Measurements from ENCODE around the gene BOK.

The BOK gene

GRCh38 chr2:241606186-241606585, 47.6 kb downstream of the BOK start:
- no peak for DNase-seq

- no peak for DNase-seq
Measured at GRCh38 chr2:241607162-241607885, 48.8 kb downstream of the BOK start.

- no peak for DNase-seq
Measured at GRCh38 chr2:241608881-241609280, 50.3 kb downstream of the BOK start.

DNA sequence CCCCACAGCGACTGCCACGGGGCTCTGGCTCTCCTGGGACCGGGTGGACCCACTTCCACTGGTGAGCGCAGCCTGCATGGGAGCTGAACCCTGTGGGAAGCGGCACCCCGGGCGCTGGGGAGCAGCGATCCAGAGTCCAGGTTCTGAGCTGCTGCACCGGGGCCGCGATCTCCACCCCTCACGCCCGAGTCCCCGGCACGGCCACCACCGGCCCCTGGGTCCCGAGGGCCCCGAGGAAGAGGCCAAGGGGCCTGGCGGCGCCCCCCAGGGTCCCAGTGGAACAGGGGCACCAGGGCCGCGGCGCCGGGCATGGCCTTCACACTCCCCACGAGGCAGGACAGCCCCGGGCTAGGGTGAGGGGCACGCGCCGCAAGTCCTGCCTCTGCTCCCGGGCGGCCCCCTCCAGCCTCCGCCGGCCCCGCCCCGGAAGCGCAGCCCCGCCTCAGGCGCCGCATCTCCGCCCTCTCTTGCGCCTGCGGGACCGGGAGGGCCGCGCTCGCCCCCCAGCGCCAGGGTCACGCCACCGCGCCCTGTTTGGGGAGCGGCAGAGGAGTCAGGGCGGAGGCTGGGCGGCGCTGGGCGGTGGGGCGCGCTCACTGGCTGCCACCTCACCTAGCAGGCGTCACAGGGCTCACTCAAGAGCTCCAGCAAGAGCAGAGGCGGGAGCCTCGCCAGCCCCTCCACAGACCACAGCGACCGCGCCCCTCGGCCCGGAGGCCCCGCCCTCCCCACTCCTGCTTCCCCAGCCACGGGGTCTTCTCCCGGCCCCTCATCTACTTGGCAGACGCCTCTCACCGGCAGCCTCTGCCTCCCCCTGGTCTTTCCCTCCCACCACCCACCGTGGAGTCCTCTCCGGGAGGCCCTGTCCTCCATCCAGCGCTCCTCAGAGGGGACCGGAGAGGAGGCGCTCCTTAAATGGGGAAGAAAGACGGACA, 51.6 kb downstream of the BOK start:
- peak; percentile 84 to 87 for DNase-seq

DNA sequence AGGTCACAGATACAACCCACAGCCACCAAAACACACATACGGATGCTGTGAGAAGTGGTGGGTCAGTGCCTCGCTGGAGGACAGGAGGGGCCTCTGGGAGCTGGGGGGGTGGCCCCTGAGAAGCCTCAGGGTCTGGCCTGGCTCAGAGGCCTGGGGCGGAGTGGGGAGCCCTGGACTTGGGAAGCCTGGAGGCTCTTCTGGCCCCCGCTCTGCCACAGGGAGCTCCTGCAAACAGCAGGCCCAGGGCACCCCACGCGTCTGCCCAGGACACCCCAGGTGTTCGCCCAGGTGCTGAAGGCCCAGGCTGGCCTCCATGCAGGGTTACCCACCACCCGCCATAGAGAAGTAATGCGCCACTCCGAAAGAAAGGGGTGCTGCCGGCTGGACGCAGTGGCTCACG, 52.5 kb downstream of the BOK start:
- no peak for DNase-seq

DNA sequence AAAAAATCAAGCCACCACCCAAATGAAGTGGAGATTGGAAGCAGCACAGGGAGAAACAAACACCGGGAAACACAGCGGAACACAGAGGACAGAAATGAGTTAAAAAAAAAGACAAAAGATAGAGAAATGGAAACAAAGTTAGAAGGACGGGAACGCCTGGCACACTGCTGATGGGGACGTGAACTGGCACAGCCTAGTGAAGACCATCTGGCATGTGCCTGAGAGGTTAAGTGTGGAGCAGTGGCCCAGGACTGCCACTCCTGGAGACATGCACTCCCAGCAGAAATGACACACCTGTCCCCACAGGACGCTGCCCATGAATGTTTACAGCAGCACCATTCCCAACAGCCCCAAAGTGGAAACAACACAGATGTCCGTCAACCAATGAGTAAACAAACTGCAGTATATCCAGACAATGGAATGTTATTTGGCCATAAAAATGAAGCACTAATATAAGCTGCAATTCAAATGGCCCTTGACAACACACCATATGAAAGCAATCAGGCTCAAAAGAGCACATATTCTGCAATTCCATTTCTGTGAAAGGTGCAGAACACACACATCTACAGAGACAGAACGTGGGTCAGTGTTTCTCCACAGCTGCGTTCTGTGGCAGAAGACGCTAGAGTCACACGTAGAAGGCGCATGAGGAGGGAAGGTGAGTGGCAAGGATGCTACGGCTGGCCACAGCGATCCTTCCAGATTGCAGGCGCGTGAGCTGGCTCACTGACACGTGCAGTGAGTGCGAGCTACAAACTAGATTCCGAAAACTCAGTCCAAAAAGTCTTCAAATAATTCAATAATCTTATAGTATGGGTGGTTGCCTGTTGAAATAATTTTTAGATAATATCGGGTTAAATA, 53.8 kb downstream of the BOK start:
- no peak for DNase-seq

DNA sequence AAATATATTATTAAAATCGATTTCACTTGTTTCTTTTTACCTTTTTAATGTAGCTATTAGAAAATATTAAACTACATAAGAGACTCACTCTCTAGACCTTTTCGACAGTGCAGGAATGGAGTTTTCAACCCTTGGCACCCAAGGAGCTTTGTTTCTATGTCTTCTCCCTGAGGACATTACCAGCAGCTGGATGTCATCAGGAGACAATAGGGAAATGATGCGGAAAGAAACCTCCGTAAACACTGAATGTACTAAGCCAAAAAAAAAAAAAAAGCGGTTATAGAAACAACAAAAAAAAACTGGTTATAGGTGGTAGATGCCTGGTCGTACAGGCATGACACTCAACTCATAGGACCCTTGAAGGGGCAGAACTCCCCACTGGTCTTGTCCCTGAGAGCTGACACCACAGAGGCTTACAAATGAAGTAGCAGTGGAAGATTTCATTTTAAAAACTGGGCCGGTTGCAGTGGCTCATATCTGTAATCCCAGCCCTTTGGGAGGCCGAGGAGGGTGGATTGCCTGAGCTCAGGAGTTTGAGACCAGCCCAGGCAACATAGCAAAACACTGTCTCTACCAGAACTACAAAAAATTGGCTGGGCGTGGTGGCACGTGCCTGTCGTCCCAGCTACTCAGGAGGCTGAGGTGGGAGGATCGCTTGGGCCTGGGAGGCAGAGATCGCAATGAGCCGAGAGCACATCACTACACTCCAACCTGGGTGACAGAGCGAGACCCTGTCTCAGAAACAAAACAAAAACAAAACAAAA, 54.7 kb downstream of the BOK start:
- DNase-seq: no peak

DNA sequence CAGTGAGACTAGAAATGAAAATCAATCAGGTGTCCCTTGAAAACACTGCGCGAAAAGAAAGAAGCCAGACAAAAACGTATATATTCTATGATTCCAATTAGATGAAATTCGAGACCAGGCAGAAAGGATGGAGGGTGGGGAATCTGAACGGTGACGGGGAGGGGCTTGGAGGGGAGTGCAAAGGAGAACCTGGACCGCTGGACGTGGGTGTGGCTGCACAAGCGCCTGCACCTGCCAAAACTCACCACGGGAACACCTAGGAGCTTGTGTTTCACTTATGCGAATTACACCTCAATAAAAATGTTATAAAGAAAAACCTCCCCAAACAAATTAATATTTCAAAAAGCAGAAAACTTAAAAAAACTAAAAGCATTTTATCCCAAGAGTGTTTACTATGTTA, 56.5 kb downstream of the BOK start:
- no peak for DNase-seq

- DNase-seq: no peak
Measured at GRCh38 chr2:241615522-241616052, 57.0 kb downstream of the BOK start.

- DNase-seq: no peak
Measured at GRCh38 chr2:241616168-241617125, 57.9 kb downstream of the BOK start.

- DNase-seq: no peak
Measured at GRCh38 chr2:241617431-241618154, 59.0 kb downstream of the BOK start.

- no peak for DNase-seq
Measured at GRCh38 chr2:241618296-241618805, 59.8 kb downstream of the BOK start.

- DNase-seq: no peak
Measured at GRCh38 chr2:241618829-241619228, 60.3 kb downstream of the BOK start.

- DNase-seq: no peak
Measured at GRCh38 chr2:241619597-241620418, 61.3 kb downstream of the BOK start.

GRCh38 chr2:241620419-241620769, 61.8 kb downstream of the BOK start:
- peak; percentile 57 to 61 for DNase-seq
